Keratinocyte (primary cell): Measurements from ENCODE around the gene GCK. TPM values are rescaled to one million over a fixed set of nuclear protein-coding genes. Genes with fewer than 3 reads are reported as not detected.

ENCODE experiments used
- DNase-seq: peaks from one replicate; pipeline ENCODE4 v3.0.0-alpha.2; 2011; ENCODE audit warnings: low read depth, missing footprints, low spot score
- FAIRE-seq: peaks from 2 replicates; lab custom pipeline; 2011; peaks lifted over from hg19 to GRCh38; lab: Jason Lieb, UNC
- H2AFZ ChIP-seq: 2 replicates; pipeline ENCODE4 v1.6.0; 2012; ENCODE audit warnings: low read length, control low read depth, inconsistent platforms; ENCODE audit not compliant: control insufficient read depth
- H3K27ac ChIP-seq: 2 replicates; pipeline ENCODE4 v1.5.1; 2011; ENCODE audit warnings: low read length; ENCODE audit not compliant: control insufficient read depth, insufficient read depth
- H3K27me3 ChIP-seq: 3 replicates; pipeline ENCODE4 v1.6.0; 2011; ENCODE audit warnings: low read length; ENCODE audit not compliant: control insufficient read depth, insufficient read depth; ENCODE audit errors: extremely low read depth
- H3K36me3 ChIP-seq, 2 experiments: 2 replicates in 1 of 2; 3 replicates in 1 of 2; pipeline ENCODE4 v1.5.1; 2011; ENCODE audit warnings: low read length in 2 of 2, mild to moderate bottlenecking in 1 of 2; ENCODE audit not compliant: control insufficient read depth in 2 of 2, insufficient read depth in 2 of 2; ENCODE audit errors: extremely low read depth in 1 of 2
- H3K4me1 ChIP-seq: 3 replicates; pipeline ENCODE4 v1.5.1; 2011; ENCODE audit warnings: low read length; ENCODE audit not compliant: control insufficient read depth, insufficient read depth; ENCODE audit errors: extremely low read depth
- H3K4me2 ChIP-seq: 3 replicates; pipeline ENCODE4 v1.6.0; 2011; ENCODE audit warnings: low read depth, low read length; ENCODE audit not compliant: control insufficient read depth, insufficient read depth; ENCODE audit errors: extremely low read depth
- H3K4me3 ChIP-seq, 3 experiments: fragments of 200-600 bp in 1 of 3; sonication (generic) in 1 of 3; 2 replicates in 2 of 3; 3 replicates in 1 of 3; pipeline ENCODE4 v1.5.1; 2011 to 2016; ENCODE audit warnings: low read length in 3 of 3, mild to moderate bottlenecking in 3 of 3, control low read depth in 2 of 3, inconsistent platforms in 1 of 3, low read depth in 1 of 3, mixed read lengths in 1 of 3, mixed run types in 1 of 3, moderate library complexity in 1 of 3; ENCODE audit not compliant: control insufficient read depth in 2 of 3, insufficient read depth in 2 of 3; ENCODE audit errors: extremely low read depth in 1 of 3
- H3K79me2 ChIP-seq: 2 replicates; pipeline ENCODE4 v1.6.0; 2012; ENCODE audit warnings: low read length; ENCODE audit not compliant: control insufficient read depth, insufficient read depth
- H3K9ac ChIP-seq: 3 replicates; pipeline ENCODE4 v1.6.0; 2011; ENCODE audit warnings: low read length; ENCODE audit not compliant: control insufficient read depth, insufficient read depth; ENCODE audit errors: extremely low read depth
- H3K9me1 ChIP-seq: 3 replicates; pipeline ENCODE4 v1.6.0; 2011; ENCODE audit warnings: low read length; ENCODE audit not compliant: control insufficient read depth, insufficient read depth; ENCODE audit errors: extremely low read depth
- H3K9me3 ChIP-seq: 2 replicates; pipeline ENCODE4 v1.5.1; 2012; ENCODE audit warnings: low read depth, low read length; ENCODE audit not compliant: control insufficient read depth
- H4K20me1 ChIP-seq: 3 replicates; pipeline ENCODE4 v1.6.0; 2011; ENCODE audit warnings: low read length; ENCODE audit not compliant: control insufficient read depth, insufficient read depth; ENCODE audit errors: extremely low read depth
- EZH2 ChIP-seq: IDR thresholded peaks from one replicate; pipeline ENCODE4 v1.6.1; 2012; ENCODE audit warnings: inconsistent platforms, mild to moderate bottlenecking, low read length, moderate library complexity
- dilution Hi-C: fragments of 300-500 bp; cut with MboI; formaldehyde crosslinking; loops from one replicate; pipeline ENCODE4 v1.7.0; 2020; ENCODE audit warnings: low sequenced_read_pairs; ENCODE audit not compliant: extremely low pct_ligation_motif_present
- polyA plus RNA-seq, 5 experiments: library from polyadenylated mRNA; depleted of rRNA in 3 of 5; stranded (reverse) in 3 of 5; stranded (forward) in 1 of 5; unstranded in 1 of 5; fragments of >200 nt; gene quantifications; 1 replicate in 1 of 5; 2 replicates in 3 of 5; 3 replicates in 1 of 5; pipeline versions ENCODE4 v1.2.1 to v1.2.3, GENCODE V29; 2011 to 2012; ENCODE audit warnings: missing spikeins in 2 of 5, low read depth in 1 of 5, low replicate concordance in 1 of 5
- TF ChIP-seq, protein P1 (sequence below), 3 experiments: IDR thresholded peaks in 1 of 3; conservative IDR thresholded peaks in 1 of 3; optimal IDR thresholded peaks in 1 of 3; 2 replicates in 2 of 3; 3 replicates in 1 of 3; pipeline versions ENCODE3 to v1.5.1; 2011; ENCODE audit warnings: low read length in 3 of 3, mild to moderate bottlenecking in 3 of 3, moderate library complexity in 2 of 3, control low read depth in 1 of 3, inconsistent platforms in 1 of 3; ENCODE audit not compliant: insufficient read depth in 2 of 3; ENCODE audit errors: extremely low read depth in 1 of 3

GCK gene
- polyA plus RNA-seq, 1 donor (not counting 4 experiments of a cell fraction or from before 2014, with no cell fraction given): not detected

DNA sequence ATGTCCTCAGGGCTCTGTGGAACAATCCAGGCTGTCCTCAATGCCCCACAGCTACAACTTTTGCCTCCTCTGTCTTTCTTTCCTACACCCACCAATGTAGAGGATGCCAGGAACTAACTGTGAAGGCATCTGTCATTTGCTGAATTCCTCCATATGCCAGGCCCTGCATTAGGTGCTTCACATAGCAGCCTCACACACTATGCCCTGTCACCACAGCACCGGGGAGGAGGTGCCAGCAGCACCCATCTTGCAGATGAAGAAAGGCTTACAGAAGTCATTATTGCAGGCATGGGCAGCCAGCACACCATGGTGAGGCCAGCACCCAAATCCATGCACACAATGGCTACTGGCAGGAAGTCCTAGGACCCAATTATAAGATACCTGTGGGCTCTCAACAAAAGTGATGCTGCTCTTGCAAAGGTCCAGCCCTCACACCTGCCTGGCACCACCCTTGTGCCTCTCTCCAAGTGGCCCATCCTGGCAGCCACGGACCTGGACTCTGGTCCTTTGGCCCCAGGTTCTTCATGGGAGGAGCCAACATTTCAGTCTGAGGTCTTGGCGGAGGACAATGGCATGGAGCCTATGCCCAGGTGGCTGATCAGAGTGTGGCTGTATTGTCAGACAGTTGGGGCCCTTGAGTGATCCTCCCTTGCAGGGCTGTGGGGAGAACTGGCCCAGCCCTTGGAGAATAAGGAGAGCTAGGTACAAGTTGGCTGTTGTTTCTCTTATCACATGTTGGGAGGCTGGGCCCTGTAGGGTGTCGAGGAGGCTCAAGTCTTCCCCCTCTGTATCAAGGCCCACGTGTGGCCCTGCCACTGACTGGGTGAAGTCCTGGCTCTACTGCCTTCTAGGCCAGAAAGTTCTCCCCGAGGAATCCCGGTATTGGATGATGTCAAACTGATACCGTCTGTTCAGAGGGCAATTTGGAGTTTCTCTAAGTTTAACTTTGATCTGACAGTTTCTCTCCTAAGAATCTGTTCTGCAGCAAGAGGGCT is 33.8 kb downstream of the GCK start:
- H3K79me2 ChIP-seq: no peaks in the 10 kb centered on the region
- H3K9ac ChIP-seq: no peak overlapping the region
- H4K20me1 ChIP-seq: no peaks in the 10 kb centered on the region
- no peak overlapping the region for H3K4me2 ChIP-seq
- H3K9me3 ChIP-seq: no peaks in the 10 kb centered on the region
- DNase-seq: no peak
- TF ChIP-seq EZH2: no peak
- dilution Hi-C loops: no loop called here
- H3K4me1 ChIP-seq: no peaks in the 10 kb centered on the region
- no peak overlapping the region for H3K27ac ChIP-seq
- no peak for FAIRE-seq
- no peak overlapping the region for H3K4me3 ChIP-seq
- no peaks in the 10 kb centered on the region for H3K36me3 ChIP-seq
- H2AFZ ChIP-seq: no peak overlapping the region
- H3K27me3 ChIP-seq: peaks cover 3% of the 10 kb centered on the region
- H3K9me1 ChIP-seq: no peaks in the 10 kb centered on the region

GRCh38 chr7:44154703-44155102 is 34.5 kb downstream of the GCK start:
- no peaks in the 10 kb centered on the region for H3K79me2 ChIP-seq
- no peaks in the 10 kb centered on the region for H4K20me1 ChIP-seq
- no peak overlapping the region for H3K9ac ChIP-seq
- H3K27ac ChIP-seq: no peak overlapping the region
- no peak overlapping the region for H2AFZ ChIP-seq
- no peak overlapping the region for H3K4me3 ChIP-seq
- H3K4me1 ChIP-seq: no peaks in the 10 kb centered on the region
- H3K9me1 ChIP-seq: no peaks in the 10 kb centered on the region
- no peak overlapping the region for H3K4me2 ChIP-seq
- TF ChIP-seq EZH2: no peak
- TF ChIP-seq, protein P1, sequence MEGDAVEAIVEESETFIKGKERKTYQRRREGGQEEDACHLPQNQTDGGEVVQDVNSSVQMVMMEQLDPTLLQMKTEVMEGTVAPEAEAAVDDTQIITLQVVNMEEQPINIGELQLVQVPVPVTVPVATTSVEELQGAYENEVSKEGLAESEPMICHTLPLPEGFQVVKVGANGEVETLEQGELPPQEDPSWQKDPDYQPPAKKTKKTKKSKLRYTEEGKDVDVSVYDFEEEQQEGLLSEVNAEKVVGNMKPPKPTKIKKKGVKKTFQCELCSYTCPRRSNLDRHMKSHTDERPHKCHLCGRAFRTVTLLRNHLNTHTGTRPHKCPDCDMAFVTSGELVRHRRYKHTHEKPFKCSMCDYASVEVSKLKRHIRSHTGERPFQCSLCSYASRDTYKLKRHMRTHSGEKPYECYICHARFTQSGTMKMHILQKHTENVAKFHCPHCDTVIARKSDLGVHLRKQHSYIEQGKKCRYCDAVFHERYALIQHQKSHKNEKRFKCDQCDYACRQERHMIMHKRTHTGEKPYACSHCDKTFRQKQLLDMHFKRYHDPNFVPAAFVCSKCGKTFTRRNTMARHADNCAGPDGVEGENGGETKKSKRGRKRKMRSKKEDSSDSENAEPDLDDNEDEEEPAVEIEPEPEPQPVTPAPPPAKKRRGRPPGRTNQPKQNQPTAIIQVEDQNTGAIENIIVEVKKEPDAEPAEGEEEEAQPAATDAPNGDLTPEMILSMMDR (optimal IDR thresholded peaks at IDR 0.05 in 1 of 3, IDR thresholded peaks at IDR 0.05 in 1 of 3, conservative IDR thresholded peaks at IDR 0.05 in 1 of 3; ENCODE audit: extremely low read depth in 1 of 3, insufficient read depth in 2 of 3, low read length in 3 of 3): no peak
- no peak for DNase-seq
- dilution Hi-C loops: no loop called here
- no peak for FAIRE-seq
- H3K9me3 ChIP-seq: no peaks in the 10 kb centered on the region
- H3K27me3 ChIP-seq: peaks cover 3% of the 10 kb centered on the region
- no peaks in the 10 kb centered on the region for H3K36me3 ChIP-seq
